ENCODE results near the gene MLN.

MLN gene

DNA sequence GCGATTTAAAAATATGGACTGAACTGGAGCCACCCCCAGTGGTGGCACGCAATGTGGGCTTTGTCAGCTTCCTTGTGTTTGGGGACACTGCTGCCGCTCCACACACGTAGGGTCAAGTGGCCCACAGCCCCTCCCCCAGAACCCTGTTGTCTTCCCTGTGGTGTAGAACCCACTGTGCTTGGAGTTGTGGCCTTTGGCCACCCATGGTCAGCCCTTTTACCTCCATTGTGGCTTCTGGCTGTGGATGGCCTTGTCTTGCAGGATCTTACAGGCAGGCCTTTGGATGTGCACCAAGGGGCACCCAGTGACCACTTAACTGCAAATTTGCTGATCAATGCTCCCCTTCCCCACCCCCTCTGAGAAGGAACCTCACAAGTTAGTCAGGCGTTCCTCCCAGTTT is 12.9 kb downstream of the MLN start:
- Histone ChIP-seq H3K9ac (ENCODE audit: low read length) (no peak overlapping the region), H3F3A (ENCODE audit: insufficient read depth, low read length) (peaks cover 5% of the 10 kb centered on the region; the same call in 1 of the 2 replicates), H3K36me3 (replicated peaks; ENCODE audit: insufficient read depth, low read length) (no peaks in the 10 kb centered on the region), H3K4me3 (ENCODE audit: low read length) (no peak overlapping the region), H3K27ac (ENCODE audit: low read length) (no peak overlapping the region), H3K4me2 (ENCODE audit: low read depth, low read length) (no peak overlapping the region), H3K27me3 (replicated peaks; ENCODE audit: insufficient read depth, low read length) (peaks cover 39% of the 10 kb centered on the region), H3K4me1 (ENCODE audit: low read length) (peaks cover 17% of the 10 kb centered on the region), H3K9me2 (replicated peaks; ENCODE audit: insufficient read depth, low read length) (no peaks in the 10 kb centered on the region; the same call in 1 of the 2 replicates), H3K79me2 (ENCODE audit: low read length) (peaks cover 24% of the 10 kb centered on the region), H4K20me1 (ENCODE audit: insufficient read depth, low read length) (no peaks in the 10 kb centered on the region), H2AFZ (ENCODE audit: low read length) (no peak overlapping the region), H3K9me3 (replicated peaks; ENCODE audit: insufficient read depth, low read length) (no peaks in the 10 kb centered on the region)
- DNase-seq, result no peak
- TF ChIP-seq, protein P1, sequence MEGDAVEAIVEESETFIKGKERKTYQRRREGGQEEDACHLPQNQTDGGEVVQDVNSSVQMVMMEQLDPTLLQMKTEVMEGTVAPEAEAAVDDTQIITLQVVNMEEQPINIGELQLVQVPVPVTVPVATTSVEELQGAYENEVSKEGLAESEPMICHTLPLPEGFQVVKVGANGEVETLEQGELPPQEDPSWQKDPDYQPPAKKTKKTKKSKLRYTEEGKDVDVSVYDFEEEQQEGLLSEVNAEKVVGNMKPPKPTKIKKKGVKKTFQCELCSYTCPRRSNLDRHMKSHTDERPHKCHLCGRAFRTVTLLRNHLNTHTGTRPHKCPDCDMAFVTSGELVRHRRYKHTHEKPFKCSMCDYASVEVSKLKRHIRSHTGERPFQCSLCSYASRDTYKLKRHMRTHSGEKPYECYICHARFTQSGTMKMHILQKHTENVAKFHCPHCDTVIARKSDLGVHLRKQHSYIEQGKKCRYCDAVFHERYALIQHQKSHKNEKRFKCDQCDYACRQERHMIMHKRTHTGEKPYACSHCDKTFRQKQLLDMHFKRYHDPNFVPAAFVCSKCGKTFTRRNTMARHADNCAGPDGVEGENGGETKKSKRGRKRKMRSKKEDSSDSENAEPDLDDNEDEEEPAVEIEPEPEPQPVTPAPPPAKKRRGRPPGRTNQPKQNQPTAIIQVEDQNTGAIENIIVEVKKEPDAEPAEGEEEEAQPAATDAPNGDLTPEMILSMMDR (IDR thresholded peaks at IDR 0.05; ENCODE audit: low read length), result no peak
- no peak for TF ChIP-seq EZH2phosphoT487 (IDR thresholded peaks at IDR 0.05; ENCODE audit: low read length)
- no peak for TF ChIP-seq EZH2 (optimal IDR thresholded peaks at IDR 0.05; ENCODE audit: low read depth, low read length)

DNA sequence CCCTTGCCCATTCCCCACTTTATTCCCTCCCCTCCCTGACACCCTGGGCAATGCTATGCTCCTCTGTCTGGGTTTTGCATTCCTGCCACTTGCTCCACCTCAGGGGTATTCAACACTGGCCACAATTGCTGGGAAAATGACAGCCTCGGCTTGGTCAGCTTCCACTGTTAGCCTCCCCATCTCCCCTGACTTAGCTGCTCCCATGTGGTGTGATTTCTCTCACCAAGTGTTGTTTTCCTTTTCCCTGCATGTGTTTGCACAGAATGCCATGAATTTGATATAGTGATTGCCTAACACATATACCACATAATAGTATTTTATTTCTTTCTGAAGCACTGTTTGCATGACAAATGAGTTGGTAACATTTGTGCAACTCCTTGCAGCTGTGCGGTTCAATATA is 13.4 kb downstream of the MLN start:
- no peak for DNase-seq
- H3K9me2 ChIP-seq (replicated peaks; ENCODE audit: insufficient read depth, low read length), result no peaks in the 10 kb centered on the region; the same call in 1 of the 2 replicates
- H2AFZ ChIP-seq (ENCODE audit: low read length), result no peak overlapping the region
- peaks cover 17% of the 10 kb centered on the region for H3K4me1 ChIP-seq (ENCODE audit: low read length)
- peaks cover 30% of the 10 kb centered on the region for H3K79me2 ChIP-seq (ENCODE audit: low read length)
- H3F3A ChIP-seq (ENCODE audit: insufficient read depth, low read length), result peaks cover 5% of the 10 kb centered on the region; the same call in 1 of the 2 replicates
- no peak overlapping the region for H3K27ac ChIP-seq (ENCODE audit: low read length)
- TF ChIP-seq EZH2phosphoT487 (IDR thresholded peaks at IDR 0.05; ENCODE audit: low read length), result no peak
- TF ChIP-seq EZH2 (optimal IDR thresholded peaks at IDR 0.05; ENCODE audit: low read depth, low read length), result no peak
- no peaks in the 10 kb centered on the region for H3K9me3 ChIP-seq (replicated peaks; ENCODE audit: insufficient read depth, low read length)
- no peak overlapping the region for H3K4me3 ChIP-seq (ENCODE audit: low read length)
- H4K20me1 ChIP-seq (ENCODE audit: insufficient read depth, low read length), result no peaks in the 10 kb centered on the region
- no peak overlapping the region for H3K4me2 ChIP-seq (ENCODE audit: low read depth, low read length)
- no peaks in the 10 kb centered on the region for H3K36me3 ChIP-seq (replicated peaks; ENCODE audit: insufficient read depth, low read length)
- no peak overlapping the region for H3K9ac ChIP-seq (ENCODE audit: low read length)
- H3K27me3 ChIP-seq (replicated peaks; ENCODE audit: insufficient read depth, low read length), result peaks cover 35% of the 10 kb centered on the region

DNA sequence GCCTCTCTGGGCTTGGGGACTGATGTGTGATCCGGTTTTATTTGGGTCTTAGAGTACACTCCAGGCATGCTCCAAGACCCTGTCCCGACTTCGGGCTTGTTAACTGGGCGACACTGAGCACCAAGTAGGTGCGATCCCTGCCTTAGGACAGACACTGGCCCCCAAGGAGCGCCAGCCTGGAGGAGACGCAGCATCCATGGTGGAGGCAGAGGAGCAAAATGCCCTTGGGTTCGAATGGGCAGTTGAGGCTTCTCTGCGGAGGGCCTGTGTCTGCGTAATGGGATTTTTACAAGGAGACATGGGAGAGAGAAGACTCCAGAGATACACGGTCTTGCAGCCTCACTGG is 14.3 kb downstream of the MLN start:
- no peak overlapping the region for H3K9ac ChIP-seq (ENCODE audit: low read length)
- no peaks in the 10 kb centered on the region; the same call in 1 of the 2 replicates for H3K9me2 ChIP-seq (replicated peaks; ENCODE audit: insufficient read depth, low read length)
- no peak overlapping the region for H3K27ac ChIP-seq (ENCODE audit: low read length)
- no peak for DNase-seq
- H3F3A ChIP-seq (ENCODE audit: insufficient read depth, low read length), result peaks cover 5% of the 10 kb centered on the region; the same call in 1 of the 2 replicates
- H3K9me3 ChIP-seq (replicated peaks; ENCODE audit: insufficient read depth, low read length), result no peaks in the 10 kb centered on the region
- peaks cover 29% of the 10 kb centered on the region for H3K27me3 ChIP-seq (replicated peaks; ENCODE audit: insufficient read depth, low read length)
- H3K79me2 ChIP-seq (ENCODE audit: low read length), result peaks cover 33% of the 10 kb centered on the region
- H3K4me2 ChIP-seq (ENCODE audit: low read depth, low read length), result peak overlapping the region; percentile 72
- no peaks in the 10 kb centered on the region for H4K20me1 ChIP-seq (ENCODE audit: insufficient read depth, low read length)
- H3K4me1 ChIP-seq (ENCODE audit: low read length), result peaks cover 17% of the 10 kb centered on the region
- H3K36me3 ChIP-seq (replicated peaks; ENCODE audit: insufficient read depth, low read length), result no peaks in the 10 kb centered on the region
- H2AFZ ChIP-seq (ENCODE audit: low read length), result peak overlapping the region; percentile 91
- no peak for TF ChIP-seq EZH2phosphoT487 (IDR thresholded peaks at IDR 0.05; ENCODE audit: low read length)
- TF ChIP-seq, protein P1 (IDR thresholded peaks at IDR 0.05; ENCODE audit: low read length), result no peak
- TF ChIP-seq EZH2 (optimal IDR thresholded peaks at IDR 0.05; ENCODE audit: low read depth, low read length), result no peak
- H3K4me3 ChIP-seq (ENCODE audit: low read length), result peak overlapping the region; percentile 81
